Sigmoid colon (tissue), 4 donors: Measurements from ENCODE around the gene TRPM3.

Experiments used
- CTCF ChIP-seq, 4 experiments: fragments of 450-650 bp in 3 of 4; fragments of 200-600 bp in 1 of 4; IDR thresholded peaks; one replicate each; pipeline ENCODE4 v1.5.1; 2016 to 2019; ENCODE audit warnings: antibody characterized with exemption in 4 of 4, mild to moderate bottlenecking in 3 of 4, moderate library complexity in 2 of 4
- EP300 ChIP-seq, 4 donors: sonication (generic); formaldehyde crosslinking; IDR thresholded peaks; one replicate each; pipeline ENCODE4 v1.6.1; 2017; ENCODE audit warnings: antibody characterized with exemption in 4 of 4
- POLR2A ChIP-seq, 2 donors: fragments of 450-650 bp; IDR thresholded peaks; one replicate each; pipeline ENCODE4 v1.6.1; 2016; ENCODE audit warnings: antibody characterized with exemption in 2 of 2, mild to moderate bottlenecking in 2 of 2, moderate library complexity in 2 of 2

DNA sequence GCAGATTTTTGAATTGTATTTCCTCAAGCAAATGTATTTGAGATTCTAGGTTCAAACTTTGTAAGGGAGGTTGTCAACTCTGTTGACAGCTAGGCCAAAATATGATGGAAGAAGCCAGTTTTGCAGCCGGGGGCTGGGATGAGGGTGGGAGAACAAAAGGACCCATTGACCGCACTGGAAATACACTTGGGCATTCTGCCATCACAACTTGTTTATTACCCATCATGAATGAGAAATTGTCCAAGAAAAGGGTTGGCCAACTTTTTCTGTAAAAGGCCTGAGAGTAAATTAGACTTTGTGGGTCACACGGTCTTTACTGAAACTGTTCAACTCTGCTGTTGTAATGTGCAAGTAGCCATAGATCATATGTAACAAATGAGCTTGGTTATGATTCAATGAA, 485.6 kb downstream of the TRPM3 start:
- TF ChIP-seq EP300 (IDR thresholded peaks at IDR 0.05) (no peak), CTCF (IDR thresholded peaks at IDR 0.05) (no peak), POLR2A (IDR thresholded peaks at IDR 0.05) (no peak)
